Transverse colon (tissue), 4 donors: ENCODE measurements around the gene NID1. TPM values are rescaled to one million over a fixed set of nuclear protein-coding genes. Genes with fewer than 3 reads are reported as not detected.
A peak's percentile ranks its signal among the peaks of the same experiment; 100 is the strongest.

ENCODE experiments used
- DNase-seq: peaks from one replicate; pipeline ENCODE4 v3.0.0-alpha.2; 2019
- H3K27ac ChIP-seq, 4 donors: fragments of 200-600 bp; sonication (generic); 2 replicates each; pipeline ENCODE4 v1.5.1; 2016 to 2018; ENCODE audit warnings: inconsistent platforms in 4 of 4
- H3K27me3 ChIP-seq: fragments of 200-600 bp; sonication (generic); 2 replicates; pipeline ENCODE4 v1.5.1; 2017; ENCODE audit warnings: inconsistent platforms
- H3K36me3 ChIP-seq, 4 donors: fragments of 200-600 bp; sonication (generic); 2 replicates each; pipeline ENCODE4 v1.5.1; 2017 to 2019; ENCODE audit warnings: inconsistent platforms in 4 of 4
- H3K4me1 ChIP-seq, 4 donors: fragments of 200-600 bp; sonication (generic); 2 replicates each; pipeline ENCODE4 v1.5.1; 2017 to 2020; ENCODE audit warnings: inconsistent platforms in 4 of 4
- H3K4me3 ChIP-seq, 4 donors: fragments of 200-600 bp; sonication (generic); 1 replicate in 1 of 4; 2 replicates in 3 of 4; pipeline versions ENCODE4 v1.5.1 to v1.6.1; 2017 to 2019; ENCODE audit warnings: inconsistent platforms in 4 of 4
- H3K9me3 ChIP-seq, 2 donors: fragments of 200-600 bp; sonication (generic); 2 replicates each; pipeline ENCODE4 v1.5.1; 2017 to 2019; ENCODE audit warnings: inconsistent platforms in 2 of 2
- EP300 ChIP-seq: sonication (generic); formaldehyde crosslinking; IDR thresholded peaks from one replicate; pipeline ENCODE4 v1.6.1; 2017; ENCODE audit warnings: antibody characterized with exemption, low read depth
- POLR2A ChIP-seq: fragments of 450-650 bp; IDR thresholded peaks from one replicate; pipeline ENCODE4 v1.6.1; 2016; ENCODE audit warnings: antibody characterized with exemption, mild to moderate bottlenecking, moderate library complexity
- POLR2AphosphoS5 ChIP-seq, 3 donors: sonication (generic); formaldehyde crosslinking; IDR thresholded peaks; one replicate each; pipeline ENCODE4 v1.6.1; 2016; ENCODE audit warnings: antibody characterized with exemption in 3 of 3
- WGBS, 2 donors: methylation state at CpG; one replicate each; pipeline ENCODE4 v1.1.5; 2018; ENCODE audit warnings: low coverage in 1 of 2; 5-methylcytosine and 5-hydroxymethylcytosine counted together
- in situ Hi-C, 4 donors: fragments of 200-750 bp; cut with MboI; loops; one replicate each; pipeline versions ENCODE4 v1.15.0 to v1.15.1; 2017; ENCODE audit warnings: low sequenced_read_pairs in 3 of 4, low pct_ligation_motif_present in 1 of 4, low pct_unique_long_range_greater_than_20kb in 1 of 4
- intact Hi-C: fragments of 100-400 bp; cut with DNase I; formaldehyde crosslinking; loops from one replicate; pipeline ENCODE4 v1.15.1; 2023; ENCODE audit warnings: low total_unique reads
- total RNA-seq, 4 donors: library from RNA; depleted of rRNA; stranded (reverse); fragments of >200 nt; gene quantifications; one replicate each; pipeline ENCODE4 v1.1.0, GENCODE V29; 2016
- TF ChIP-seq, protein P1 (sequence below), 5 experiments: fragments of 200-600 bp in 3 of 5; fragments of 450-650 bp in 2 of 5; sonication (generic) in 3 of 5; IDR thresholded peaks; 1 replicate in 2 of 5; 2 replicates in 3 of 5; pipeline ENCODE4 v1.5.1; 2016 to 2017; ENCODE audit warnings: antibody characterized with exemption in 5 of 5, inconsistent platforms in 3 of 5, mild to moderate bottlenecking in 2 of 5, moderate library complexity in 1 of 5

NID1 gene
- total RNA-seq, 4 donors from 2014 or later = 42.7 to 133 (median 63.5) TPM

- no peak for DNase-seq
- in situ Hi-C loops (no loop called here), intact Hi-C loops (no loop called here)
- no peaks in the 10 kb centered on the region for H3K9me3 ChIP-seq
- no peaks in the 10 kb centered on the region for H3K27me3 ChIP-seq
- H3K4me3 ChIP-seq = no peak overlapping the region
- H3K36me3 ChIP-seq = no peaks in the 10 kb centered on the region
- TF ChIP-seq, protein P1, sequence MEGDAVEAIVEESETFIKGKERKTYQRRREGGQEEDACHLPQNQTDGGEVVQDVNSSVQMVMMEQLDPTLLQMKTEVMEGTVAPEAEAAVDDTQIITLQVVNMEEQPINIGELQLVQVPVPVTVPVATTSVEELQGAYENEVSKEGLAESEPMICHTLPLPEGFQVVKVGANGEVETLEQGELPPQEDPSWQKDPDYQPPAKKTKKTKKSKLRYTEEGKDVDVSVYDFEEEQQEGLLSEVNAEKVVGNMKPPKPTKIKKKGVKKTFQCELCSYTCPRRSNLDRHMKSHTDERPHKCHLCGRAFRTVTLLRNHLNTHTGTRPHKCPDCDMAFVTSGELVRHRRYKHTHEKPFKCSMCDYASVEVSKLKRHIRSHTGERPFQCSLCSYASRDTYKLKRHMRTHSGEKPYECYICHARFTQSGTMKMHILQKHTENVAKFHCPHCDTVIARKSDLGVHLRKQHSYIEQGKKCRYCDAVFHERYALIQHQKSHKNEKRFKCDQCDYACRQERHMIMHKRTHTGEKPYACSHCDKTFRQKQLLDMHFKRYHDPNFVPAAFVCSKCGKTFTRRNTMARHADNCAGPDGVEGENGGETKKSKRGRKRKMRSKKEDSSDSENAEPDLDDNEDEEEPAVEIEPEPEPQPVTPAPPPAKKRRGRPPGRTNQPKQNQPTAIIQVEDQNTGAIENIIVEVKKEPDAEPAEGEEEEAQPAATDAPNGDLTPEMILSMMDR (IDR thresholded peaks at IDR 0.05) = no peak
- no peak for TF ChIP-seq EP300
- TF ChIP-seq POLR2A = no peak
- TF ChIP-seq POLR2AphosphoS5 (IDR thresholded peaks at IDR 0.05) = peak in 1 of 3 donors; percentile 13
- peak overlapping the region in 3 of 4 donors; percentile 25 to 69 (median 30) for H3K27ac ChIP-seq
- 81 to 88% methylated on average over 7 to 12 of the region's 12 CpGs for WGBS, 2 donors
- H3K4me1 ChIP-seq = peaks cover 0 to 15% (median 0%) of the 10 kb centered on the region in 4 donors
Observed at GRCh38 chr1:235941876-235942624, 122.8 kb downstream of the NID1 start.

DNA sequence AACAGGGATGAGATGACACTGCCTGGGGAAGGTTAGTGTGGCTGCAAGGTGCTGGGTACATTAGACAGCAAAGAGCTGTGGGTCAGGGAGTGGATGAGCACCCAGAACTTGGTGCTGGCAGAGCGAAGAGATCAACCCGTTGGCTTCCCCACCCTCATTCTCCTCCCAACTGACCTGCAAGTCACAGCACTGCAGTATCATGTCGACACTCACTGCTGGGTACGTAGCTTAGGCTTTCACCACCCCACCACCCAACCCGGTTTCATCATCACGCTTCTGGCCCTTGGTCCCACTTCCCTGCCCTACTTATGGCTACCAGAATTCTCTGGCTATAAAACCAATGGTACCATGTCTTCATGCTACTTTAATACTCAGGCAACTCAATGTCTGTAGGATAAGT lies 124.6 kb downstream of the NID1 start:
- in situ Hi-C loops = no loop called here

GRCh38 chr1:235939480-235939775 lies 125.5 kb downstream of the NID1 start:
- 76 to 100% methylated on average over 1 of the region's 1 CpG for WGBS, 2 donors
- H3K27me3 ChIP-seq = no peaks in the 10 kb centered on the region
- H3K27ac ChIP-seq = peak overlapping the region in 3 of 4 donors; percentile 0 to 42 (median 37)
- H3K9me3 ChIP-seq = no peaks in the 10 kb centered on the region
- H3K36me3 ChIP-seq = no peaks in the 10 kb centered on the region
- no peak overlapping the region for H3K4me3 ChIP-seq
- intact Hi-C loops = no loop called here
- peaks cover 0 to 19% (median 0%) of the 10 kb centered on the region in 4 donors for H3K4me1 ChIP-seq
- in situ Hi-C loops = no loop called here
- TF ChIP-seq POLR2AphosphoS5 (IDR thresholded peaks at IDR 0.05) = no peak
- no peak for TF ChIP-seq EP300
- no peak for TF ChIP-seq POLR2A
- TF ChIP-seq, protein P1 (IDR thresholded peaks at IDR 0.05) = no peak
- no peak for DNase-seq

More for the DNA sequence above, 124.6 kb downstream of the NID1 start:
- no peaks in the 10 kb centered on the region for H3K36me3 ChIP-seq
- intact Hi-C loops = no loop called here
- no peak overlapping the region for H3K27ac ChIP-seq
- no peaks in the 10 kb centered on the region for H3K27me3 ChIP-seq
- peaks cover 0 to 16% (median 0%) of the 10 kb centered on the region in 4 donors for H3K4me1 ChIP-seq
- TF ChIP-seq, protein P1 (IDR thresholded peaks at IDR 0.05) = no peak
- TF ChIP-seq POLR2AphosphoS5 (IDR thresholded peaks at IDR 0.05) (no peak), POLR2A (no peak), EP300 (no peak)
- no peaks in the 10 kb centered on the region for H3K9me3 ChIP-seq
- no peak overlapping the region for H3K4me3 ChIP-seq
- DNase-seq = no peak
- WGBS, 2 donors = 93 to 95% methylated on average over 3 to 6 of the region's 6 CpGs

GRCh38 chr1:235938709-235939479 lies 126.0 kb downstream of the NID1 start:
- H3K4me3 ChIP-seq = no peak overlapping the region
- no peaks in the 10 kb centered on the region for H3K36me3 ChIP-seq
- in situ Hi-C loops = no loop called here
- DNase-seq = no peak
- intact Hi-C loops = no loop called here
- TF ChIP-seq POLR2AphosphoS5 (IDR thresholded peaks at IDR 0.05) = no peak
- TF ChIP-seq POLR2A = no peak
- TF ChIP-seq, protein P1 (IDR thresholded peaks at IDR 0.05) = no peak
- no peak for TF ChIP-seq EP300
- H3K27ac ChIP-seq = peak overlapping the region; percentile 0 to 42 (median 24)
- peaks cover 0 to 20% (median 0%) of the 10 kb centered on the region in 4 donors for H3K4me1 ChIP-seq
- no peaks in the 10 kb centered on the region for H3K9me3 ChIP-seq
- no peaks in the 10 kb centered on the region for H3K27me3 ChIP-seq
- 64 to 67% methylated on average over 7 of the region's 7 CpGs for whole genome bisulfite sequencing, 2 donors
